IMR-90 (cell line): ENCODE results near the gene CARD16.

Experiments used
- POLR2A ChIP-seq: IDR thresholded peaks from 2 replicates; pipeline ENCODE4 v1.6.1; 2012; ENCODE audit warnings: mild to moderate bottlenecking, low read depth, low read length
- RFX5 ChIP-seq: IDR thresholded peaks from 2 replicates; pipeline ENCODE4 v1.8.0; 2012; ENCODE audit warnings: low read depth, mild to moderate bottlenecking, low read length, moderate library complexity
- TF ChIP-seq, protein P1 (sequence below): conservative IDR thresholded peaks from 2 replicates; pipeline ENCODE4 v1.5.1; 2012; ENCODE audit warnings: mild to moderate bottlenecking, low read depth, low read length, improper control_type of control experiment

DNA sequence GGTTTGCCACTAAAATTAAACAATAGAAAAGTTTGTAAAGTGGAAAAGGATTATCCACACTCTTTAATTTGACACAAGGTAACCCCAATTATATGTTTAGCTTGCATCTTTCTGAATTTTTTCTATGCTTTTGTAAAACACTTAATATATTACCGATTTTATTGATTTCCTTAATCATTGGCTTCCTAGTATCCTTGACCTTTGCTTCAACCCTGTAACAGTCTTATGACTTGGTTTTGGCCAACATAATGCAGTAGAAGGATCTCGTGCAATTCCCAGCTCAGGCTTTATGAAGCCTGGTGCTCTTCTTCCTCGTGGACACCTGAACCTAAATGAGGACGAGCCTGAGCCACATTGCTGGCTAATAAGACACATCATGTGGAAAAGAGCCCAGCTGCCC, 53.1 kb downstream of the CARD16 start:
- no peak for TF ChIP-seq RFX5
- TF ChIP-seq, protein P1, sequence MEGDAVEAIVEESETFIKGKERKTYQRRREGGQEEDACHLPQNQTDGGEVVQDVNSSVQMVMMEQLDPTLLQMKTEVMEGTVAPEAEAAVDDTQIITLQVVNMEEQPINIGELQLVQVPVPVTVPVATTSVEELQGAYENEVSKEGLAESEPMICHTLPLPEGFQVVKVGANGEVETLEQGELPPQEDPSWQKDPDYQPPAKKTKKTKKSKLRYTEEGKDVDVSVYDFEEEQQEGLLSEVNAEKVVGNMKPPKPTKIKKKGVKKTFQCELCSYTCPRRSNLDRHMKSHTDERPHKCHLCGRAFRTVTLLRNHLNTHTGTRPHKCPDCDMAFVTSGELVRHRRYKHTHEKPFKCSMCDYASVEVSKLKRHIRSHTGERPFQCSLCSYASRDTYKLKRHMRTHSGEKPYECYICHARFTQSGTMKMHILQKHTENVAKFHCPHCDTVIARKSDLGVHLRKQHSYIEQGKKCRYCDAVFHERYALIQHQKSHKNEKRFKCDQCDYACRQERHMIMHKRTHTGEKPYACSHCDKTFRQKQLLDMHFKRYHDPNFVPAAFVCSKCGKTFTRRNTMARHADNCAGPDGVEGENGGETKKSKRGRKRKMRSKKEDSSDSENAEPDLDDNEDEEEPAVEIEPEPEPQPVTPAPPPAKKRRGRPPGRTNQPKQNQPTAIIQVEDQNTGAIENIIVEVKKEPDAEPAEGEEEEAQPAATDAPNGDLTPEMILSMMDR, result no peak
- no peak for TF ChIP-seq POLR2A
